ENCODE results near the gene ZNF804B.

The ZNF804B gene

DNA sequence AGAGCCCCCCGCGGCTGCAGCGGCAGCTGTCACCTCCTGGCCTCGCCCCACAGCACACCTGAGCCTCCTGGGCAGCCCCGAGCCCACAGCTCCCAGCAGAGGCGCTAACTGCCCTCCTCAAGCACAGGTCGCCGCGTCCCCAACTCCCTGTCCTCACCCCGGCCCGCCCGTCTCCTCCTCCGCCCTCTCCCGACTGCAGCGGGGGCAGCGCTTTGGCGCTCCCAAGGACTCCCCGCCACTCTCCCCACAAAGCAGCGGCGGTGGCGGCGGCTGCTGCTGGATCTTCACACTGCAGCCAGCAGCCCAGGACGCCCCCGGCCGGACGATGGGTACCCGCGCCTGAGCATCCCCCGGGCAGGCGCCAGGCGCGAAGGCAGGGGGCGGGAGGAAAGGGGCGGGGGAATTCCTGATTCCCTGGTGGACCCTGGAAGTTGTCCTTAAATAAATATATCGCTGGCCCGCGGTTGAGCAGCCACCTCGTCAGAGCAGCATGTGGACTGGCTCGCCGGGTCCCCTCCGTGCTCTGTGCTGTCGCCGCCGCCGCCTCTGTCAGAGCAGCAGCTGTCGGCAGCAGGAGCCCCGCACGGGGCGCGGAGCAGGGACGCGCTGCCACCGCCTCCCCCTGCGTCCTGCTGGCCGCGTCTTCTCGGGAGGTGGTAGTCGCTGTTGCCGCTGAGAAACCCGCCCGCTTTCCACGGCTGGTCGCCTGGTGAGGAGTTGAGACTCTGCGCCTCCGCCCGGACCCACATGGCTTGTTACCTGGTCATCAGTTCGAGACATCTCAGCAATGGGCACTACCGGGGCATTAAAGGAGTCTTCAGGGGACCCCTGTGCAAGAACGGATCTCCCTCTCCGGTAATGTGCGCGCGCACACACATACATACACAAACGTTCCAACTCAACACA is at the start of gene ZNF804B:
TSS of gene ZNF804B (plus strand) at position 471 of the 906 bp plus-strand sequence. CDS start at position 748, 277 bp downstream.
- in situ Hi-C loops (cut with HindIII; ENCODE audit: low pct_unique_long_range_greater_than_20kb, low sequenced_read_pairs), result no loop called here
- DNase-seq (ENCODE audit: low read depth in 1 of 2, low spot score in 1 of 2), result no peak
- TF ChIP-seq JUND (IDR thresholded peaks at IDR 0.05; ENCODE audit: low read depth), result no peak

DNA sequence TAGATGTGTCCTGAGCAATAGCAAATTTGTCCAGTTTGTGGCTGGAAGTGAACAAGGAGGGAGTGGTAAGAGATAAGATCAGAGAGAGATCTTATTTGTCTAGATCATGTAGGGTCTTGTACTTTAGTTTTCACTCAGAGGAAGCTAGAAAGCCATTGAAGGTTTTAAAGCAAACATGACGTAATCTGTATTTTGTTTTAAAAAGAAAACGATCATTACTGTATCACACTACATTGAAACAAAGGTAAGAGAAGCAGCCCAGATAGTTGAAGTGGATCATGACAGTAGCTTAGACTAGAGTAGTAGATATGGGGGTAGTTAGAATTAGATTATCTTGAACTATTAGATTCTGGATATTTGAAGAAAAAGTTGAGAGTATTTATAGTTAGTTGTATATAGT is 23.6 kb upstream of the ZNF804B start:
- in situ Hi-C loops (cut with HindIII; ENCODE audit: low pct_unique_long_range_greater_than_20kb, low sequenced_read_pairs), result no loop called here
- no peak for TF ChIP-seq JUND (IDR thresholded peaks at IDR 0.05; ENCODE audit: low read depth)
- DNase-seq (ENCODE audit: low read depth in 1 of 2, low spot score in 1 of 2), result no peak

DNA sequence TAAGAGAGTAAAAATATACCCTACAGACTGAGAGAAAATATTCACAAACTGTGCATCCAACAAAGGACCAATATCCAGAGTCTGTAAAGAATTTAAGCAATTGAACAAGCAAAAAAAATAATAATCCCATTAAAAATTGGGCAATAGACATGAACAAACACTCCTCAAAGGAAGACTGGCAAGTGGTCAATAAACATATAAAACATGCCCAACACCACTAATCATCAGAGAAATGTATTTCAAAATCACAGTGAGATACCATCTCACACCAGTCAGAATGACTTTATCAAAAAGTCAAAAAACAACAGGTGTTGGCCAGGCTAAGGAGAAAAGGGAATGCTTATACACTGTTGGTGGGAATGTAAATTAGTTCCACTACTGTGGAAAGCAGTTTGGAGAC is 21.9 kb upstream of the ZNF804B start:
- no peak for TF ChIP-seq JUND (IDR thresholded peaks at IDR 0.05; ENCODE audit: low read depth)
- no peak for DNase-seq (ENCODE audit: low read depth in 1 of 2, low spot score in 1 of 2)
- in situ Hi-C loops (cut with HindIII; ENCODE audit: low pct_unique_long_range_greater_than_20kb, low sequenced_read_pairs), result no loop called here

DNA sequence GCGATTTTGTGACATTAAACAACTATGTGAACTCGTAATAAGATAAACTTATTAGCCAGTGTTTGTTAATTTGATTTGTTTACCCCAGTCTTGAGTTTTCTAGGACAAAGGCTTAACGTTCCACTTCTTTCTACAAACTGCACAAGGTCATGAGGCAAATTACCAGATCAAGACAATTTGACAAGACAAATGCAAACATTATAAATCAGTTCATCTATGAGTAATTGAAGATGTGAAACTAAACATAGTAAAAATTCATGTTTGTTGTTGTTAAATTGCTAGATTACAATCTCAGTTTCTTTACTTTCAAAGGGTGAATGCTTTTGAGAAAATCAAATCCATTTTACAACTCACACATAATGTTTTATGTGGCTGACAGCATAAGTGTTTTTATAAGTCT is 13.4 kb upstream of the ZNF804B start:
- no peak for TF ChIP-seq JUND (IDR thresholded peaks at IDR 0.05; ENCODE audit: low read depth)
- in situ Hi-C loops (cut with HindIII; ENCODE audit: low pct_unique_long_range_greater_than_20kb, low sequenced_read_pairs), result no loop called here
- DNase-seq (ENCODE audit: low read depth in 1 of 2, low spot score in 1 of 2), result no peak

DNA sequence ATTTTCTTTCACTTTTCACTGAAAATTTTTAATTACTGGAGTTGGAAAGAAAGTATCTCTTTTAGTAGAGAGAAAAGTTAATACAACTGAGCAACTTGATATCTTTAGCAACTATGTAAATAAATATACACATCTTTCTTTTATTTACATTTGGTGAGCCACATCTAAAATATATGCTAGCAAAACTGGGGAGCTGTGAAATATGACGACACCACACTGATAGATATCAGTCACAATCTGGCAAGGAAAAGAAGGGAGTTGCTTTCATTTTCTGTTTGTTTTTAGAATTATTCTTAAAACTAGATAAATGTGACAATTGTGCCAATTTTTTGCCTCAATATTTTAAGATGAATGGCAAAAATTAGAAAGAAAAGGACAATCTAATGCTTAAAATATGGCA is 2.7 kb upstream of the ZNF804B start:
- no peak for DNase-seq (ENCODE audit: low read depth in 1 of 2, low spot score in 1 of 2)
- in situ Hi-C loops (cut with HindIII; ENCODE audit: low pct_unique_long_range_greater_than_20kb, low sequenced_read_pairs), result no loop called here
- no peak for TF ChIP-seq JUND (IDR thresholded peaks at IDR 0.05; ENCODE audit: low read depth)

DNA sequence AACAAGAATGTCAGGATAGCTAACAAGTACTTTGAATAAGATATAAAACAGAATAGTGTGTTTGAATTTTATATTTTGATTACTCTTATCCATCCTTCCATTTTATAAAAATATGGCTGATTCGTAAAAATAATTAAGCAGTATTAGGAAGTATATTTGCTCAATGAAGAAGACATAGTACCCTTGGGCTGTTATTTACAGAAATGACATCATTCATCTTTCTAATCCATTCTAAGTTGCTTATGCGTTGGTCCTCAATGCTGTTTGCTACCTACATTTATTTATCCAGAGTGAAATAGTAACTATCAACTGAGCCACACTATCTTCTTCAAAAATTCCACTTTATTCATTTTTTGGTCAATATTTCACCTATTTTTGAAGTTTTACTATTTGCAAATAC is 2.1 kb upstream of the ZNF804B start:
- DNase-seq (ENCODE audit: low read depth in 1 of 2, low spot score in 1 of 2), result no peak
- no peak for TF ChIP-seq JUND (IDR thresholded peaks at IDR 0.05; ENCODE audit: low read depth)
- in situ Hi-C loops (cut with HindIII; ENCODE audit: low pct_unique_long_range_greater_than_20kb, low sequenced_read_pairs), result no loop called here

DNA sequence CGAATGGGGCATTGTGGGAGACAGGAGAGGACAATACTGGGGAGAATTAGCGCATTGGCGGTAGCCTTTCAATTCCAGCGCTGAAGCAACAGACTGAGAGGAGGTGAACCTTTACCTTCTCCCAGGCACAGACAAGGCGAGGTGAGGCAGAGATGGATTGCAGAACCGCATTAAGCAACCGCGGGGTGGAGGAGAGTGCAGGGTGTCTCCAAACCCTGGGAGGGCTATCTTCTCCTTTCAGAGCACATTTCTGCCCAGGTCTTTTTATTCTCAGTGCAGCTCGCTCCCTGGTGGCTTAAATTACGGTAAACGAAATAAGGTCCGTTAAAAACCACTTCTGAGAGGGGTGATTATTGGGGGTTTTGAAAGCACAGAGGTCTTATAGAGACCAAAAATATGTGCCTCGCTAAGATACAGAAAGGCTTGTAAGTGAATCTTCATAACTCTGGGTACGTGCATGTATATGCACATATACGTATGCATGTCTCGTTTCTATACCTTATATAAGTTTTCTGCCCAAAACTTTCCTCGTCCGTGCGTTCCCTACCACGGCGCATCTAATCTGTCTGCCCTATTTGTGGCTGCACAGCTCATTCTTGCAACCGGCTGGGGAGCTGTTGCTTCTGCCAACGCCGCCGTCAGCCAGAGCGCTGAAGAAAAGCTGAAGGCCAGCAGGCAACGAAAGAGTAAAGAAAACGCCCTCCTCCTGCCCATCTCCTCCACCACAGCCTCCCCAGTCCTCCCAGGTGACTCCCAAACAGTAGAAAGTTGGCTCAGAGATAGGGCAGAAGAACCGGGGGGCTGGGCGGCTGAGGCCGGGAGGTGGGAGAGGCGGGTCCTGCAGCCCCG is 895 bp upstream of the ZNF804B start:
- DNase-seq (ENCODE audit: low read depth in 1 of 2, low spot score in 1 of 2), result no peak
- in situ Hi-C loops (cut with HindIII; ENCODE audit: low pct_unique_long_range_greater_than_20kb, low sequenced_read_pairs), result no loop called here
- no peak for TF ChIP-seq JUND (IDR thresholded peaks at IDR 0.05; ENCODE audit: low read depth)

DNA sequence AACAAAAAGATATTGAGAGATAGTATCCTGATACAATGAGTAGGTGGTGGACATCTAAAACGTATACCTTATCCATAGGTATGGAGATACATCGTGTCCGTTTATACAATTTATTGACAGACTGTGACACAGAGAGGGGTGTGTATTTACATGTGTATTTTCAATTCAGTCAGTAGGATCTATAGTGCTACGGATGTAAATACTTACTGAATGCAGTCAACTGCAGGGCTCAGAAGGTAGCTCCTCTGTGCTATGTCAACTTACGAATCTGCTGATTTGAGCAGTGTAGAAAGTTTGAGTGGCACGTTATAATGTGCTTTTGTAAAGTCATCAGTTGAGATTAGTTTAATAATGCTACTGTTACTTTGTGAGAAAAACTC is 626 bp downstream of the ZNF804B start:
- TF ChIP-seq JUND (IDR thresholded peaks at IDR 0.05; ENCODE audit: low read depth), result no peak
- in situ Hi-C loops (cut with HindIII; ENCODE audit: low pct_unique_long_range_greater_than_20kb, low sequenced_read_pairs), result no loop called here

DNA sequence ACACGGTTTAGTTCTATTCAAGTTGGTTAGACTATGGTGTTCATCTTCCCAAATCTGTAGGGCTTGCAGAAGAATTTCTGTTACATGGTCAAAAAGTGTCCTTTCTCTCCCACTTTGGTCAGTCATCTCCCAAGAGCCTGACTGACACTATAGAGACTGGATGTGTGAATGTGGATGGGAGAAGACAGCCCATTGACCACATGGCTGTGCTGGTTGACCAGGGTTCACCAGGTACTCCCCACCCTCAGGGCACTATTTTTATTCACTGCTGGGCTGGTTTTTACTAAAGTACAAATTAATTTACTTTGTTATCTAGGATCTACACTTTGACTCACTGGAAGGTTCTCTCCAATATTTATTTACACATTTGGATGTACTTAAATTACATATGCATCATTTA is 2.3 kb downstream of the ZNF804B start:
- in situ Hi-C loops (cut with HindIII; ENCODE audit: low pct_unique_long_range_greater_than_20kb, low sequenced_read_pairs), result no loop called here
- DNase-seq (ENCODE audit: low read depth in 1 of 2, low spot score in 1 of 2), result no peak
- TF ChIP-seq JUND (IDR thresholded peaks at IDR 0.05; ENCODE audit: low read depth), result no peak

More for the DNA sequence above, 626 bp downstream of the ZNF804B start:
- DNase-seq (ENCODE audit: low read depth in 1 of 2, low spot score in 1 of 2), result no peak

DNA sequence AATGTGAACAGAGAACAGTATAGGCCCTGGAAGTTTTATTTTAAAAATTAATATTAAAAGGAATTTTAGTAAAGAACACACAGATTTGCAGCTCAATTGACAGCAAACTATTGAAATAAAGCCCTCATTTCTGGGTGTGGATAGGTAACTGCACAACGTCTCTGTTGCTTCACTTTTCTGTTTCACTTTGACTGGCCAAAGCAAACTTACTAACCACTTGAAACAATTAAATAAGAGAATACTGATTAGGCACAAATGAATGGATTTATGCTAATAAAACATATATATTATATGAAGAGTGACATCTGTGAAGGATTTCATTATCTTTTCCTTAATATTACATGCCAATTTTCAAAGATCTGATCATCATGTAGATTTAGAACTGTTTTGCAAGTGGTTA is 11.9 kb downstream of the ZNF804B start:
- no peak for DNase-seq (ENCODE audit: low read depth in 1 of 2, low spot score in 1 of 2)
- in situ Hi-C loops (cut with HindIII; ENCODE audit: low pct_unique_long_range_greater_than_20kb, low sequenced_read_pairs), result no loop called here
- no peak for TF ChIP-seq JUND (IDR thresholded peaks at IDR 0.05; ENCODE audit: low read depth)

DNA sequence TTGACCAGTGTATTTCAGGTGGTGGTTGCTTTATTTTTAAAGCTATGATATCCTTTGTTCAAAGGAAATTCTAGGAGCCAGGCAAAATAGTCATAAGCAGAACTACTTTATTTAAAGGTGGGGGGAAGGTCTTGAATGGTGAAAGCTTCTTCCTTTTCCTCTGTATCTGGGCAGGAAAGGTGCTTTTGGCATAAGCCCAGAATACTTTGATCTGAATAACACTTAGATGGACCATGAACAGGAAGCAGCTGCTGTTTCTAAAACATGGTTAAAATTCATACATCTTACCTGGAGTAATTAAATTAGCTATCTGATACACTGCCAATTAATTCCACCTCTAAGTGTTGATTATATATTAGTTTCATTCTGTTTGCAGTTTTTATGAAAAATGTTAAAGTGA is 13.3 kb downstream of the ZNF804B start:
- in situ Hi-C loops (cut with HindIII; ENCODE audit: low pct_unique_long_range_greater_than_20kb, low sequenced_read_pairs), result no loop called here
- no peak for TF ChIP-seq JUND (IDR thresholded peaks at IDR 0.05; ENCODE audit: low read depth)
- DNase-seq (ENCODE audit: low read depth in 1 of 2, low spot score in 1 of 2), result no peak

DNA sequence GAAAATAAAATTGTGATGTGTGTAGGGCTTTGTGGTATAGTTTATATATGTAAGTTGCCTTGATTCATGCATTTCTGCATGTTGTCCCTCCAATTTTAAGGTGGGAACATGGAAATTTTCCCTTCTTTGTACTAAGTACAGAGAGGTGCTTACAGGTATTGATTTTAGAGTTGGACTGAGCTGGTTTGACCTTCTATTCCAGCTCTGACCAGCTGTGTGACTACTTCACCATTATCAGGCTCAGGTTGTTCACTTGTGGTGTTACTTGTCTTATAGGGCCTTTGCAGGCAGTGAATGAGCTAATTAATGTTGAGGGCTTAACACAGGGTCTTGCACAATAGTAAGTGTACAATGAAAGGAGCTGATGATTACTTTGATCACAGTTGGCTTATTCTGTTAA is 16.3 kb downstream of the ZNF804B start:
- in situ Hi-C loops (cut with HindIII; ENCODE audit: low pct_unique_long_range_greater_than_20kb, low sequenced_read_pairs), result no loop called here
- TF ChIP-seq JUND (IDR thresholded peaks at IDR 0.05; ENCODE audit: low read depth), result no peak
- no peak for DNase-seq (ENCODE audit: low read depth in 1 of 2, low spot score in 1 of 2)

DNA sequence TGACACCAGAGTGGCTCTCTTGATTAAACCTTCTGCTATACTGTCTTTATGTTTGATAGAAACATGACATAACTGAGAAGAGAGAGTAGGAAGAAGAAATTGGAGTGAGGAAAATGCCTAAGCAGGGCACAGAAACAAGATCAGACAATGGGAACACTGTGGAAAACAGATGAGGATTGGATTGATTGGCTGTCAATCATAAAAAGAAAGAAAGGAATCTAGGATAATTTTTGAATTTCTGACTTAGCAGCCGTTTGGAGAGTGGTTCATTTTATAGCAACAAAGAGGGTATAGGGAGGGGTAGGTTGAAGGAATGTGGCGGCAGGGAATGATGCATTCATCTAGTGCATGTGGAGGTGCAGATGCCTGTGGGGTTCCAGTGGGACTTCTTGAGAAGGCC is 28.3 kb downstream of the ZNF804B start:
- in situ Hi-C loops (cut with HindIII; ENCODE audit: low pct_unique_long_range_greater_than_20kb, low sequenced_read_pairs), result no loop called here
- no peak for DNase-seq (ENCODE audit: low read depth in 1 of 2, low spot score in 1 of 2)
- no peak for TF ChIP-seq JUND (IDR thresholded peaks at IDR 0.05; ENCODE audit: low read depth)
